ENCODE data around the gene ALG12. TPM values are rescaled to one million over a fixed set of nuclear protein-coding genes. Genes with fewer than 3 reads are reported as not detected.

ALG12 gene
- total and polyA plus RNA-seq, 2 of the 8 experiments (the other 6 are each of a cell fraction or from before 2014, with no cell fraction given), result 13.4 to 22.5 TPM

GRCh38 chr22:49958931-49959781, 40.9 kb upstream of the ALG12 start (continued):
- TF ChIP-seq SAP30 (IDR thresholded peaks at IDR 0.05; ENCODE audit: insufficient read depth, insufficient replicate concordance, low read length) (no peak), CBX5 (IDR thresholded peaks at IDR 0.05; ENCODE audit: low read depth, low read length) (no peak)

Data from H1 (cell line).